GM03348 (cell line): ENCODE measurements around the gene DCDC2B.

Source experiments
- DNase-seq: peaks from one replicate; pipeline ENCODE4 v3.0.0; 2012; ENCODE audit warnings: low spot score

The DCDC2B gene

DNA sequence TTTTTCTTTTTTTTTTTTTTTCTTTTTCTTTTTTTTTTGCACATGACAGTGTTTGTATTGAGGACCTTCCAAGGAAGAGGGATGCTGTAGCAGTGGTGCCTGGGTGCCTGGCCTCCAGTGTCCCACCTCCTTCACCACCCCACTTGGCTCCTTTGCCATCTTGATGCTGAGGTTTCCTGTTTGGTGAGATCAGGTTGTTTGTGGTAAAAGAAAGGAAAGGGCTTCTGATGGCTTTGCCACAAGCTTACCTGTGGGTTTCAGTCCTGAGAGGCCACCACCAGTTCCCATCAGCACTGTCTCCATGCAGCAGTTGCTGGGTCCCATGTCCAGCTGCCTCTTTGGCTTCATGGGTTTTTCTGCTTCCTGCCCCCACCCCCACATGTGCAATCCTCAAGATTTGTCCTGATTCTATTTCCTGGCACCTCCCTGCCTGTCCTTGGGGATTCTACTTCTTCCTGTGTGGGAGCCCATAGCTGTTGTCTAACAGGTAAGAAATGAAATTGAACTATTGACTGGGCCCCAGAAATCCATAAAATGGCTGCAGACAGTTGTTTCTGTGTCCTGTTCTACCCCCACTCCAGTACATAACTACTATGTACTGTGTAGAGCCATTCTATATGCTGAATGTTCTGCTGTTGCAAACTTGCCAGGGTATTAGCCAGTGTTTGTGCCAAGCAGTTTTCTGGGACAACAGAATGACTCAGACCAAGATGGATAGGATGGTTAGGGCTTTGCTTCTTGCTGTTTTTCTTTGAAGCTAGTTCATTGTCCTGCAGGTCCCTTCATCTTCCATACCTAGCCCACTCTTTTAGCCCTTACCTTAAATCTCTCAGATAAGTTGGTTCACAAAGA is 12.7 kb upstream of the DCDC2B start:
- DNase-seq: no peak

DNA sequence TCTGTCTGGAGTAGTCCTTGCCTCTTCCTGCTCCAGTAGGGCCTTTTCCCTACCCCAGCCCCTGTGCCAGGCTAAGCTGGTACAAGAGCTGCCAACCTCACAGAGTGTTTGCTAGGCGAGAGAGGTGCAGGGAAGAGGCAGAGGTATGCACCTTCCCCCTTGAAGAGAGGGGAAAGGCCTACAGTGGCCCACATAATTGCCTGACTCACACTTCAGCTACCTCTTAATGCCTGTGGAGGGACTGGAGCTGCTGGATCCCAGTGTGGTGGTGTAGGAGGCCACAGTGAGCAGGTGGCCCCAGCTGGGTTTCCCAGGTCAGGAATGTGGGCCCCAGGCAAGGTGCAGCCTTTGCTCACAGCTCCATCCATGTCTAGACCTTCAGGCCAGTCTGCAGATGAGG is 11.8 kb upstream of the DCDC2B start:
- no peak for DNase-seq

DNA sequence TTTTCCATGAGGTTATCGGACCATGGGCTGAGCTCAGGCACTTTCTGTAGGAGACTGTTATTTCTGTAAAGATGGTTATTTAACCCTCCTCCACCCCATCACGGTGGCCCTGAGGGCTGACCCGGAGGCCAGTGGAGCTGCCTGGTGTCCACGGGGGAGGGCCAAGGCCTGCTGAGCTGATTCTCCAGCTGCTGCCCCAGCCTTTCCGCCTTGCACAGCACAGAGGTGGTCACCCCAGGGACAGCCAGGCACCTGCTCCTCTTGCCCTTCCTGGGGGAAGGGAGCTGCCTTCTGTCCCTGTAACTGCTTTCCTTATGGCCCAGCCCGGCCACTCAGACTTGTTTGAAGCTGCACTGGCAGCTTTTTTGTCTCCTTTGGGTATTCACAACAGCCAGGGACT is 11.1 kb upstream of the DCDC2B start:
- DNase-seq: no peak

DNA sequence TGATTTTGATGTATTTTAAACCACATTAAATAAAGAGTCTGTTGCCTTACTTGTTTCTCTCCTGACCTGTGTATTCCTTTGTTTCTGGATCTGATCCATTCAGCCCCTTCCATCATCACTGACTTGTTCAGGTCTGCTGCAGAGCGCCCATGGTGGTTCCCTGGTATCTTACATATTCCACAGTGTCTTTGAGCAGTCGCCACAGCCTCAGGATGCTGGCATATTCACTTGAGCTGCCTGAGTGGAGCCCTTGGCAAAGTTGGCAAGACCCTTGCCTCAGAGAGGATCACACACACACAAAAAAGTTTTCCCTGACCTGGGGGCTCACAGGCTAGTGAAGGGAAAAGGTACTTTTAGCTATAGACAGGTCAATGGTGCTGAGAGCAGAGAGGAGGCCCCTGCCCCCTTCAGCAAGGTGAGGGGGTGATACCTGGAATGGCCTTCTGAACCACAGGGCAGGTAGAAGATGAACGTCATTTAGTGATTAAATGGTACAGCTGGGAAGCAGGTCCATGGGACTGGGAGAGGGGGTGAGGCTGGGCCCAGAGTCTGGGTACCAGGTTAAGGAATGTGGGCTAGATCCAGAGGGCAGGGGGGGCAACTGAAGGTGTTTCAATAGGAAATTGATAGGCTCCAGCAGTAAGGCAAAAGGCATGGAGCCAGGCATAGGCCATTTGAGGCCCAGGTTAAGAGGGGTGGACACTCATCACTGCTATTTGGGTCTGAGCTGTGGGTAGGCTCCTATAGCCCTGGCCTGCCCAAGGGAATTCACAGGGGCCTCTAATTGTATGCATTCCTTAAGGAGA is 10.4 kb upstream of the DCDC2B start:
- no peak for DNase-seq

DNA sequence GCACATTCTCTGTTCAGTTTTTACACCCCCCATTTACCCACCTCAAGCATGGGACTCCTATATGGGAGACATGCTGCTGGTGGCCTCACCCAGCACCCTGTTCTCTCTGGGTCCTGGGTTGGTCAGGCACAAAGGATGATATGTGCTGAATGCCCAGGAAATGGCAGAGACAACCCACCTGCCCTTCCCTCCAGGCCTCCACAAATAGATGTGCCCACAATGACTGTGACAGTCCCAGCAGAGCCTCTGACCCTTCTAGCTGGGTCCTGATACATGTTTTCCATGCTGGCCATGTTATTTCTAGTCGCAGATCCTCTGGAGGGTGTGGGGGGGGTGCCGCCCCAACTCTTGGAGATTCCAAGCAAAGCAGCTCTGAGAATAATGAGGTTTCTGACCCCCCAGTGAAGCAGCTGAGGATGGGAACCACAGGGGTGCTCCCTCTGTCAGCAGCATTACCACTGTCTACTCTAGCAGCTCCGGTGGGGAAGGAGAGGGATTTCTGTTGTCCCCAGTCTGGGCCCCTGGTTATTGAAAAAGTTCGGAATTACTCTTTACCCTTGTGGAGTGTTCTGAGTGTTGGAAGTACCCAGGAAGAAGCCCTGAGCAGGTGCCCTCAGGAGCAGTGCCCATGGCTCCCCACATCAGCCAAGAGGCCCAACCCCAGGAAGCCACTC is 9.7 kb upstream of the DCDC2B start:
- no peak for DNase-seq

DNA sequence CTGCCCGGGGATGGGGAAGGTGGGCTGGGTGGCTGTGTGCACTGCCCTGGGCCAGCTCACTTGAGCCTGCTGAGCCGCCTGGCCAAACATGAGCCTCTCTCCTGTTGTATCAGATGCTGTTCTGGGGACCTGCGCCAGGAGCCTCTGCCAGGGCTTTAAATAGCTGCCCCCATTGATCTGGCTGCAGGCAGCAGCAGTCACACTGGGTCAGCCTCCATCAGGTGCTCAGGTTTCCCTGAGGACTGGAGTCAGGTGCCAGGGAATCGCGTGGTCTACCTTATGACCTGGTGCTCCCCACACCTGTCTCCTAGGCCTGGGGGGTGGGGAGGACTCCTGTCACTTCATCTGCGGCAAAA is 9.2 kb upstream of the DCDC2B start:
- no peak for DNase-seq

GRCh38 chr1:32200226-32201010 is 8.5 kb upstream of the DCDC2B start, which contains the start of gene CCDC28B:
Gene CCDC28B (plus strand): TSS chr1:32200595. CDS start chr1:32201936, 1,341 bp downstream.
- peak; percentile 82 for DNase-seq

- peak; percentile 79 for DNase-seq
These were observed 7.7 kb upstream of the DCDC2B start for GRCh38 chr1:32201011-32201855.

DNA sequence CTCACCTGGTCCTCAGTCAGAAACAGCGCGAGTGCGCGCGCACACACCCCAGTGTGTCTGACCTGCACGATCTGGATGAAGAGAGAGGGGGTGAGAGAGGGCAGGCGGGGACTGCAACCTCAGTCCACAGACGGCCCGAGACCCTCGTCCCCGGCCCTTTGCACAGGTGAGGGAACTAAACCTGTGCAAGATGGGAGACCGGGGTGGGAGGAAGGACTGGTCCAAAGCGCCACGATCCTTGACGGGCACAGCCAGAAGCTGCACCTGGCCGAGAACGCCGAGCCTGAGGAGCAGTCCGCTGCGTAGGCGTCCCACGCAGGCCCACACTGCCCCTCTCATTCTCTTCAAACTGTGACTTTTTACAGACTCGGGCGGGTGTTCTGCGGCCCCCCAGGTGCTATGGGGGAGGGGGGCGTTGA is 3.9 kb upstream of the DCDC2B start:
- no peak for DNase-seq

DNA sequence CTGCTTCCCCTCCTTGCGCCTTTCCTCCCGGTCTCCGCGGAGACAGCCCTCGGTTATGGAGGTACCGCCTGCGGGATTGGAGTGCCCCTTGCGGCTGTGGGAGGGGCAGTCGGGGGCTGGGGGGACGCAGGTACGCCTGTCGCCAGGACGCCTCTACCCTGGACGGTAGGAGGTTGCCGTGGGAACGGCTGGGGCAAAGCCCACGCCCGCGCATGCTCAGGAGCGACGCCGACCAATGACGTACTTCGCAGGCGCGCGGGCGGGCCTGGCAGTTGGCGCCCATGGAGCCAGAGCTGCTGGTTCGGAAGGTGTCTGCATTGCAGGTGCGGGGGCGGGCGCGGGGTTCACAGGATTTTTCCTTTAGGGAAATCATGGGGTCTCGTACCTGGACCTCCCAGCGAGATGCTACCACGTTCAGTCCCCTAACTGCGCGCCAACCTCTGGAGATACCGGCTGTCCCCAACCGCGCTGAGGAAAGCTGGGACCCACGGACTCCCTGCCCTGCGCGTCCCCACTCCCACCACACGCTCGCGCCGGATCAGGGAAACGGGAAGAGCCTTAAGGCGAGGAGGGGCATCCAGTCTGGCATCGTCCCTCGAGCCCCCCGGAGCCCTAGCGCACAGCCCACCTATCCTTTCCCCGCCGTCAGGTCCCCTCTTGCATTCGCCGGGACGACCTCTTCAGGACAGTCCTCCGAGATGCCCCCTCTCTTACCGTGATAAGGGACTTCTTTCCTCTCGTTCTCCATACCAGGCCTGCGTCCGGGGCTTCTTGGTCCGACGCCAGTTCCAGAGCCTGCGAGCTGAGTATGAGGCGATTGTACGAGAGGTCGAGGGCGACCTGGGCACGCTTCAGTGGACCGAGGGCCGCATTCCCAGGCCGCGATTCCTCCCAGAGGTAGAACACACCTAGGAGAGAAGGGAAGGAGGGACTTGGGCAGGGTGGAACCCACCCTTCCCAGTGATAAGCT is 3.2 kb upstream of the DCDC2B start, which contains the start of gene IQCC:
TSS of gene IQCC (plus strand) at position 271 of the 970 bp plus-strand sequence. CDS start at position 282, 11 bp downstream.
- peak; percentile 96 for DNase-seq

- no peak for DNase-seq
These were observed 420 bp upstream of the DCDC2B start for GRCh38 chr1:32208469-32208868.

- peak; percentile 85 for DNase-seq
These were observed 7.0 kb downstream of the DCDC2B start for GRCh38 chr1:32215629-32216480.

DNA sequence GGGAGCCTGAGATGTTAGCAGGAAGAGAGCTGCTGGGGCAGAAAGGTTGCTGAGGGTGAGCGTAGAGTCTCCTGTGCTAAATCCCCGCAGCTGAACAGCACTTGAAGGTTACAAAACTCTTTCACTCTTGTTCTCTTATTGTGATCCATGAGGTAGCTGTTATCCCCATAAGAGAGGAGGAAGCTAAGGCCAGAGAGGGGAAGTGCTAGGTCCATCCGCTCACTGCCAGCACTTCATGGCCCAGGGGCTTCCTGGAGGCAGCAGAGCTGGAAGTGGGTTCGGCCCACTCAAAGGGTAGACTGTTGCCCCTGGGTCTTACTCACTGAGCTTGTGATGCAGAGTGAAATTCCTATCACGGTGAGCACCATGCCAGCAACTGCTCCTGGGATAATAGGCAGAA is 7.7 kb downstream of the DCDC2B start:
- no peak for DNase-seq

GRCh38 chr1:32219022-32219421 is 10.1 kb downstream of the DCDC2B start:
- peak; percentile 67 for DNase-seq

DNA sequence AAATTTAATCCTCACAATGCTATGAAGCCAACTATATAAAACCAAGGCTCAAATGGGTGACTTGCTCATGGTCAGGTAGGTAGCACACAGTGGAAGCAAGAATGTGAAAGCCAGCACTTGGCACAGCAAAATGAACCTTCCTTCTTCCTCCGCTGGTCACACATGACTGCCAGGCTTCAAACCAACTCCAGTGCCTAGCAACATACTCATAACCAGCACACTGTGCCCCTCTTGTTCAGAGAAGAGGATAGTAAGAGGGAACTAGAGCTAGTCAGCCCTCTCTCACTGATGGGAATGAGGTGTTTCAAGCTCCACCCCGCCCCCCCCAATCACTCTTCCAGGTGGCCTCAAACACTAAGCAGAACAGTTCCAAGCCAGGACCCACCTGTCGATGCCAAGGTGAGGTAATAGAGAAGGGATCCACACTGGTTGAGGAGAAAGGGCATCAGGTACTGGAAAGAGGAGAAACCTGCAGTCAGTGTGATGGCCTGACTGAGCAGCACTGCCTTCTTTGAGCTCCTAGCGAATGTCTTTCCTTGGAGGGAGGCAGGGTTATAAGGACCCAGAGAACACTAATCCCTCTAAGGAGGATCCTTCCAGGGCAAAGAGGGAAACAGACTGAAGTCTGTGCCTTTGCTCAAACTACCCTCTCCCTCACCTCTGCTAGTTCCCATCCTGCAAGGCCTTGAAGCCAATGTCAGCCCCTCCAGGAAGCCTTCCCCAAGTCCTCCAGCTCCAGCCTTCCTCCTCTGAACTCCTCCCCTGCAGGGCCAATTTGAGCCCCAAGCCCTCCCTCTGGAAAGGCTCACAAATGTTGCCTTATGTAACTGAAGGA is 12.1 kb downstream of the DCDC2B start:
- DNase-seq: no peak

- no peak for DNase-seq
These were observed 12.7 kb downstream of the DCDC2B start for GRCh38 chr1:32221581-32221979.

GRCh38 chr1:32221980-32222755 is 13.3 kb downstream of the DCDC2B start, which contains the start of the genes EIF3I and TMEM234:
Gene EIF3I (plus strand): TSS chr1:32222407. CDS start chr1:32222442, 35 bp downstream.
Gene TMEM234 (minus strand): TSS chr1:32222353. CDS start chr1:32222322, 31 bp downstream.
- DNase-seq: peak; percentile 96
